Measurements from ENCODE around the gene MCU.
"Not testable (repeated sequence)": the region's sequence is repeated elsewhere in the genome, so short reads cannot be mapped to it uniquely, and the experiment has no call there.

The MCU gene

GRCh38 chr10:72694476-72695369 lies 2.8 kb downstream of the MCU start:
- H3K27ac ChIP-seq: peak overlapping the region; percentile 10; the same call in 1 of the 2 replicates

GRCh38 chr10:72695496-72695895 lies 3.6 kb downstream of the MCU start:
- 0 out of 2 replicates have a peak overlapping the region, but pooled peaks have one; percentile 10 for H3K27ac ChIP-seq
- no peak for TF ChIP-seq CTCF (conservative IDR thresholded peaks at IDR 0.05)

More at GRCh38 chr10:72694476-72695369, 2.8 kb downstream of the MCU start:
- TF ChIP-seq CTCF (conservative IDR thresholded peaks at IDR 0.05): peak; percentile 77

- no peak overlapping the region for H3K27ac ChIP-seq
- TF ChIP-seq CTCF (conservative IDR thresholded peaks at IDR 0.05): no peak
Observed at GRCh38 chr10:72697716-72698115, 5.8 kb downstream of the MCU start.

GRCh38 chr10:72702465-72702864 lies 10.5 kb downstream of the MCU start:
- not testable (repeated sequence) for H3K27ac ChIP-seq

GRCh38 chr10:72702868-72703581 lies 11.1 kb downstream of the MCU start:
- no peak for TF ChIP-seq CTCF (conservative IDR thresholded peaks at IDR 0.05)
- H3K27ac ChIP-seq: no peak overlapping the region

GRCh38 chr10:72704117-72704516 lies 12.2 kb downstream of the MCU start:
- no peak overlapping the region for H3K27ac ChIP-seq
- no peak for TF ChIP-seq CTCF (conservative IDR thresholded peaks at IDR 0.05)

- no peak for TF ChIP-seq CTCF (conservative IDR thresholded peaks at IDR 0.05)
- H3K27ac ChIP-seq: peak overlapping the region; percentile 30
Observed at GRCh38 chr10:72709041-72709440, 17.1 kb downstream of the MCU start.

All from VCaP (cell line).